GM21423 (cell line): Measurements from ENCODE around the gene ADAM10.
"Not testable (repeated sequence)": the region's sequence is repeated elsewhere in the genome, so short reads cannot be mapped to it uniquely, and the experiment has no call there.

Experiments used
- ATAC-seq: cut with Tn5 transposase; IDR thresholded peaks from one replicate; pipeline ENCODE4 v1.9.1; 2021; ENCODE audit warnings: mild to moderate bottlenecking, moderate library complexity; ENCODE audit not compliant: unreplicated experiment

Gene ADAM10

GRCh38 chr15:58749532-58750337 lies at the start of gene ADAM10:
Gene ADAM10 (minus strand): TSS chr15:58749707. CDS start chr15:58749534, 173 bp downstream.
- peak; percentile 84 for ATAC-seq

GRCh38 chr15:58797505-58797904 lies 48.0 kb upstream of the ADAM10 start:
- no peak for ATAC-seq

GRCh38 chr15:58795825-58796224 lies 46.3 kb upstream of the ADAM10 start:
- ATAC-seq = no peak

GRCh38 chr15:58793862-58794261 lies 44.4 kb upstream of the ADAM10 start:
- ATAC-seq = no peak

GRCh38 chr15:58788056-58788710 lies 38.7 kb upstream of the ADAM10 start:
- ATAC-seq = no peak

- ATAC-seq = no peak
Observed at GRCh38 chr15:58785355-58785754, 35.8 kb upstream of the ADAM10 start.

GRCh38 chr15:58779554-58779953 lies 30.0 kb upstream of the ADAM10 start:
- ATAC-seq = no peak

- ATAC-seq = peak; percentile 68
Observed at GRCh38 chr15:58777107-58777506, 27.6 kb upstream of the ADAM10 start.

GRCh38 chr15:58775402-58775801 lies 25.9 kb upstream of the ADAM10 start:
- ATAC-seq = no peak

GRCh38 chr15:58773024-58773423 lies 23.5 kb upstream of the ADAM10 start:
- ATAC-seq = no peak

GRCh38 chr15:58771621-58772250 lies 22.2 kb upstream of the ADAM10 start:
- ATAC-seq = peak; percentile 9

- ATAC-seq = peak; percentile 91
Observed at GRCh38 chr15:58770857-58771620, 21.5 kb upstream of the ADAM10 start, which contains the start of gene MINDY2. Gene MINDY2 (plus strand): TSS chr15:58771302. CDS start chr15:58771396, 94 bp downstream.

GRCh38 chr15:58770519-58770856 lies 21.0 kb upstream of the ADAM10 start:
- no peak for ATAC-seq

- not testable (repeated sequence) for ATAC-seq
Observed at GRCh38 chr15:58768601-58769004, 19.1 kb upstream of the ADAM10 start.

- ATAC-seq = no peak
Observed at GRCh38 chr15:58766290-58766689, 16.8 kb upstream of the ADAM10 start.

- no peak for ATAC-seq
Observed at GRCh38 chr15:58764468-58764867, 15.0 kb upstream of the ADAM10 start.

- ATAC-seq = no peak
Observed at GRCh38 chr15:58762731-58763130, 13.2 kb upstream of the ADAM10 start.

GRCh38 chr15:58762285-58762684 lies 12.8 kb upstream of the ADAM10 start:
- no peak for ATAC-seq

GRCh38 chr15:58761010-58761388 lies 11.5 kb upstream of the ADAM10 start:
- no peak for ATAC-seq

GRCh38 chr15:58760385-58761009 lies 11.0 kb upstream of the ADAM10 start:
- no peak for ATAC-seq

GRCh38 chr15:58758141-58758540 lies 8.6 kb upstream of the ADAM10 start:
- no peak for ATAC-seq
